Heart left ventricle (tissue), 16 donors: ENCODE measurements around the gene KRT16. TPM values are rescaled to one million over a fixed set of nuclear protein-coding genes. Genes with fewer than 3 reads are reported as not detected.

Source experiments
- ATAC-seq, 4 donors: fragments of 200-7000 bp; cut with Tn5 transposase; one replicate each; pipeline ENCODE4 v1.9.1; 2020 to 2022; ENCODE audit warnings: moderate library complexity in 4 of 4, mild to moderate bottlenecking in 3 of 4, moderate number of reproducible peaks in 1 of 4
- DNase-seq, 5 donors: peaks; one replicate each; pipeline ENCODE4 v3.0.0-alpha.2; 2020
- H3K27ac ChIP-seq, 12 donors: fragments of 200-600 bp; sonication (generic) in 4 of 12; one replicate each; pipeline versions ENCODE4 v1.5.0 to v1.8.0; 2016 to 2022; ENCODE audit warnings: mild to moderate bottlenecking in 2 of 12
- H3K27me3 ChIP-seq, 9 donors: fragments of 200-600 bp; sonication (generic) in 2 of 9; one replicate each; pipeline versions ENCODE4 v1.5.1 to v1.8.0; 2016 to 2022; ENCODE audit warnings: mild to moderate bottlenecking in 3 of 9
- H3K36me3 ChIP-seq, 9 donors: fragments of 200-600 bp; sonication (generic) in 2 of 9; one replicate each; pipeline versions ENCODE4 v1.5.0 to v1.8.0; 2018 to 2022; ENCODE audit warnings: mild to moderate bottlenecking in 2 of 9
- H3K4me1 ChIP-seq, 12 donors: fragments of 200-600 bp; sonication (generic) in 4 of 12; one replicate each; pipeline versions ENCODE4 v1.5.0 to v1.8.0; 2016 to 2022; ENCODE audit warnings: mild to moderate bottlenecking in 3 of 12
- H3K4me3 ChIP-seq, 12 donors: fragments of 200-600 bp; sonication (generic) in 4 of 12; one replicate each; pipeline versions ENCODE4 v1.5.0 to v1.8.0; 2017 to 2022; ENCODE audit warnings: mild to moderate bottlenecking in 9 of 12, moderate library complexity in 4 of 12
- H3K9me3 ChIP-seq, 12 donors: fragments of 200-600 bp; sonication (generic) in 4 of 12; one replicate each; pipeline versions ENCODE4 v1.5.0 to v1.8.0; 2016 to 2022; ENCODE audit warnings: mild to moderate bottlenecking in 1 of 12
- POLR2A ChIP-seq, 2 donors: fragments of 450-650 bp; IDR thresholded peaks; one replicate each; pipeline ENCODE4 v1.6.1; 2017; ENCODE audit warnings: antibody characterized with exemption in 2 of 2, mild to moderate bottlenecking in 2 of 2, moderate library complexity in 2 of 2
- WGBS, 4 donors: extraction: QIAGEN DNeasy Blood & Tissue Kit in 2 of 4; methylation state at CpG; one replicate each; pipeline versions ENCODE4 v1.1.5 to v1.1.7; 2013 to 2018; 5-methylcytosine and 5-hydroxymethylcytosine counted together
- intact Hi-C, 10 donors: fragments of 100-400 bp; cut with DNase I; formaldehyde crosslinking; loops; one replicate each; pipeline versions ENCODE4 v1.11.1 to v1.14.2; 2022
- polyA plus RNA-seq, 2 donors: library from polyadenylated mRNA; stranded (reverse); fragments of 200-250 nt; gene quantifications; one replicate each; pipeline ENCODE4 v1.2.3, GENCODE V29; 2013
- total RNA-seq, 9 donors: library from RNA; depleted of rRNA in 2 of 9; stranded (reverse); fragments of >200 nt in 2 of 9; fragmentation: NEBNext Ultra II Directional in 3 of 9; extraction: Animal tissue kit (Norgen Biotek cat#: 25700) in 3 of 9; gene quantifications; one replicate each; pipeline versions ENCODE4 v1.1.0 to v1.2.4, GENCODE V29; 2016 to 2023
- TF ChIP-seq, protein P1 (sequence below), 12 donors: fragments of 200-600 bp; sonication (generic) in 4 of 12; IDR thresholded peaks; one replicate each; pipeline versions ENCODE4 v1.5.0 to v1.8.0; 2018 to 2022; ENCODE audit warnings: antibody characterized with exemption in 12 of 12, mild to moderate bottlenecking in 5 of 12
- donor health status: ischemic (EF 13 %, LVEDD 7.1; RV severe dilation, severe dysfunction).
- donor health status: healthy with polysubstance abuse.
- donor health status: DM: no; HTN: yes; CAD: no.
- donor health status: DM: no; HTN: no; CAD: no.
- donor health status: ischemic (EF 25% LVEDD 6.9; RV normal size, moderate dysfunction).
- donor health status: ischemic (EF 25% LVEDD 5.7; RV mildly dilated, moderate dysfunction).
- donor health status: healthy.
- donor health status: DM: yes; HTN: yes; CAD: no.
- donor health status: ischemic (EF 35%, LVEDD 5.7; RV mildly dilated, moderate dysfunction).
- donor health status: nonischemic (EF 11% LVEDD 7.7; RV severe dilation, severe dysfunction).
- donor health status: DM: yes; HTN: yes; CAD: no.
- donor health status: PGD.
- donor health status: ischemic (EF 29% LVEDD 5.4; RV normal size, mild dysfunction).
- donor health status: nonischemic (EF 23%, LVEDD 6.1; RV moderate dilation, normal function).

The KRT16 gene
- total and polyA plus RNA-seq, 11 donors: 0.06 TPM; not detected in 10

DNA sequence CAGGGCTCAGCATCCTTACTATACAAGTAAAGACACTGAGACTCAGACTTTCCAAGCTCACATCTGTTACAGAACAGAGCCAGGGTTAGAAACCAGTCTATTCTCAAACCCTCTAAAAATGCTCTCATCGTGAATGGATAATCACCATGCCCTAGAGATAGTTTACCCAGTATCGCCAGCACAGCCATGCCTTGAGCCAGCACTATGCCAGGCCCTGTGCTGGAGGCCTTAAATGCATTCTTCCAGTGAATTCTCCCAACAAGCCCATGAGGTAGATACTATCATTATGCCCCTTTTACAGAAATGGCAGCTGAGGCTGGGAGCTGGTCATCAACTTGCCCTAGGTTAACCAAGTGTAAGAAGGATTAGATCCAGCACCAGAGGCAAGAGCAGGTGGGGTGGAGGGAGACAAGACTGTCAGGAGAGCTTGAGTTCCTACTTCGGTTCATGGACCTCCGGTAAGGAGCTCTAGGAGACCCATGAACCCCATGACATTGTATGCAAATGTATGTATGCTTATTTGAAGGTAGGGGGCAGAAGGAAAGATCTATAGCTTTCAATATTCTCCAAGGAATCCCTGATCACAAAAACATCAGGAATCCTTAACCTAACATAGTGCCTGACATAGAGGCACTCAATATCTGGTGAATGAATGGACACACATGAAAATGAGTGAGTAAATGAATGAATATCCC, 31.1 kb downstream of the KRT16 start:
- Histone ChIP-seq H3K27me3 (peaks cover 0 to 30% (median 4%) of the 10 kb centered on the region in 9 donors), H3K36me3 (no peaks in the 10 kb centered on the region), H3K4me3 (no peak overlapping the region), H3K9me3 (no peaks in the 10 kb centered on the region), H3K27ac (no peak overlapping the region), H3K4me1 (no peaks in the 10 kb centered on the region)
- TF ChIP-seq, protein P1, sequence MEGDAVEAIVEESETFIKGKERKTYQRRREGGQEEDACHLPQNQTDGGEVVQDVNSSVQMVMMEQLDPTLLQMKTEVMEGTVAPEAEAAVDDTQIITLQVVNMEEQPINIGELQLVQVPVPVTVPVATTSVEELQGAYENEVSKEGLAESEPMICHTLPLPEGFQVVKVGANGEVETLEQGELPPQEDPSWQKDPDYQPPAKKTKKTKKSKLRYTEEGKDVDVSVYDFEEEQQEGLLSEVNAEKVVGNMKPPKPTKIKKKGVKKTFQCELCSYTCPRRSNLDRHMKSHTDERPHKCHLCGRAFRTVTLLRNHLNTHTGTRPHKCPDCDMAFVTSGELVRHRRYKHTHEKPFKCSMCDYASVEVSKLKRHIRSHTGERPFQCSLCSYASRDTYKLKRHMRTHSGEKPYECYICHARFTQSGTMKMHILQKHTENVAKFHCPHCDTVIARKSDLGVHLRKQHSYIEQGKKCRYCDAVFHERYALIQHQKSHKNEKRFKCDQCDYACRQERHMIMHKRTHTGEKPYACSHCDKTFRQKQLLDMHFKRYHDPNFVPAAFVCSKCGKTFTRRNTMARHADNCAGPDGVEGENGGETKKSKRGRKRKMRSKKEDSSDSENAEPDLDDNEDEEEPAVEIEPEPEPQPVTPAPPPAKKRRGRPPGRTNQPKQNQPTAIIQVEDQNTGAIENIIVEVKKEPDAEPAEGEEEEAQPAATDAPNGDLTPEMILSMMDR (IDR thresholded peaks at IDR 0.05): no peak
- TF ChIP-seq POLR2A (IDR thresholded peaks at IDR 0.05): no peak
- DNase-seq (no peak), ATAC-seq (no peak)
- intact Hi-C loops: loop anchor here in 4 of 10 donors (2.0 to 10.0 kb wide), 4 partner anchors 61 to 67 kb away; no protein-coding TSS in a partner anchor
- WGBS, 4 donors: 79 to 92% (median 91%) methylated on average over 4 of the region's 4 CpGs

DNA sequence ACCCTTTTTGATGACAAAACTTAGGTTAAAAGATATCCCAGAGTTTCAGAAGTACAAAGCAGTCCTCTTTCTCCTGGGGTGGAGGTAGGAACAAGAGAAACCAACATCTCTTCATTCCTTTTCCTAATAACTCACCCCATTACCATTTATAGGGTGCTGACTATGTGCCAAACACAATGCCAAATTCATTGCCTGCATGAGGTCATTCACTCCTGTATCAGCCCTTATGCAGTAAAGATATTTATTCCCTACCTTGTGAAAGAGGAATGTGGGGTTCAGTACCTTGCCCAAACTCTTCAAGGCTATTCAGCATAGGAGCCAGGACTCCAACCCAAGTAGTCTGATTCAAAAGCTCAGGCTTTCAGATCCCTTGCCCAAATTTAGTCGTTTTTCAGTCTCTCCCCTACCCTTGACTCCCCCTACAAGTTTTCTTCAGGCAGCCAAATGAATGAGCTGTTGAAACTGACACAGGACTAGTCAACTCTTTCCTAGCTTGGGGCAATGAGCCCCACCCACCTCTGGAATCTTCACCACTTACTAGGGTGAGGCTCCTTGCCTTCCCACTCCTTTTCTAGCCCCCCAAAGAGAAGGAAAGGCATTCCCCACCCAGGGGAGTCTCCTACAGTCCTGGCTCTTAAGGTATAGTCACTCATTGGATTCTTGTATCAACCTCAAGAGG, 31.7 kb downstream of the KRT16 start:
- no peaks in the 10 kb centered on the region for H3K36me3 ChIP-seq
- no peaks in the 10 kb centered on the region for H3K9me3 ChIP-seq
- H3K27ac ChIP-seq: no peak overlapping the region
- ATAC-seq (no peak), DNase-seq (no peak)
- no peak for TF ChIP-seq POLR2A (IDR thresholded peaks at IDR 0.05)
- TF ChIP-seq, protein P1 (IDR thresholded peaks at IDR 0.05): no peak
- WGBS, 4 donors: 39 to 57% (median 45%) methylated on average over 1 of the region's 1 CpG
- intact Hi-C loops: loop anchor here in 3 of 10 donors (2.0 to 10.0 kb wide), 3 partner anchors 64 to 68 kb away; no protein-coding TSS in a partner anchor
- no peaks in the 10 kb centered on the region for H3K4me1 ChIP-seq
- no peak overlapping the region for H3K4me3 ChIP-seq
- H3K27me3 ChIP-seq: peaks cover 0 to 37% (median 5%) of the 10 kb centered on the region in 9 donors

DNA sequence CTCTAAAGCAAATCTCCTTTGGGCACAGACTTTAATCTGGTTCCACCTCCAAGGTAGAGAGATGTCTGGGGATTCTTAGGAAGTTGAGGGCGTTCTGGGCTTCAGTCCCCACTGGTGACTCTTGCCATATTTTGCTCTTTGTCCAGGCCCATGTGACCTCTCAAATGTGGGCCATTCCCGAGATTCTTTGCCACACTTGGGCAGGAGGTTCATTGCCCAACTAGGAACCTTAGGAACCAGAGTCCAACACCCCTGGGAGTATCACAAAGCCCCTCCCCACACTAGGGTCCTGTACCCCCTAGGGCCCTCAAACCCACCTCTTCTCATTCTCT, 32.4 kb downstream of the KRT16 start:
- Histone ChIP-seq H3K9me3 (no peaks in the 10 kb centered on the region), H3K27me3 (peaks cover 0 to 42% (median 5%) of the 10 kb centered on the region in 9 donors), H3K4me1 (no peaks in the 10 kb centered on the region), H3K27ac (no peak overlapping the region), H3K36me3 (no peaks in the 10 kb centered on the region), H3K4me3 (no peak overlapping the region)
- intact Hi-C loops: loop anchor here in 3 of 10 donors (2.0 to 10.0 kb wide), 3 partner anchors 65 to 69 kb away; no protein-coding TSS in a partner anchor
- 73 to 94% (median 81%) methylated on average over 2 of the region's 2 CpGs for WGBS, 4 donors
- ATAC-seq (no peak), DNase-seq (no peak)
- no peak for TF ChIP-seq POLR2A (IDR thresholded peaks at IDR 0.05)
- TF ChIP-seq, protein P1 (IDR thresholded peaks at IDR 0.05): no peak
